ENCODE measurements around the gene EXT2.

Gene EXT2

GRCh38 chr11:44136176-44136945, 40.9 kb downstream of the EXT2 start:
- DNase-seq = no peak

- no peak for DNase-seq
These were observed 41.6 kb downstream of the EXT2 start for GRCh38 chr11:44137057-44137456.

- no peak for DNase-seq
These were observed 42.8 kb downstream of the EXT2 start for GRCh38 chr11:44138286-44138685.

GRCh38 chr11:44138980-44139379, 43.5 kb downstream of the EXT2 start:
- no peak for DNase-seq

- DNase-seq = no peak
These were observed 44.3 kb downstream of the EXT2 start for GRCh38 chr11:44139565-44140330.

GRCh38 chr11:44140372-44140771, 44.9 kb downstream of the EXT2 start:
- DNase-seq = no peak

- DNase-seq = no peak
These were observed 45.3 kb downstream of the EXT2 start for GRCh38 chr11:44140805-44141204.

GRCh38 chr11:44143987-44144909, 48.8 kb downstream of the EXT2 start:
- no peak for DNase-seq

- no peak for DNase-seq
These were observed 49.7 kb downstream of the EXT2 start for GRCh38 chr11:44145011-44145775.

GRCh38 chr11:44146931-44147330, 51.5 kb downstream of the EXT2 start:
- DNase-seq = no peak

- DNase-seq = no peak
These were observed 52.3 kb downstream of the EXT2 start for GRCh38 chr11:44147751-44148150.

GRCh38 chr11:44149651-44150050, 54.2 kb downstream of the EXT2 start:
- no peak for DNase-seq

- DNase-seq = no peak
These were observed 54.9 kb downstream of the EXT2 start for GRCh38 chr11:44150401-44150800.

- DNase-seq = no peak
These were observed 61.5 kb downstream of the EXT2 start for GRCh38 chr11:44157019-44157418.

- DNase-seq = no peak
These were observed 62.9 kb downstream of the EXT2 start for GRCh38 chr11:44158384-44158783.

- no peak for DNase-seq
These were observed 64.6 kb downstream of the EXT2 start for GRCh38 chr11:44159848-44160721.

GRCh38 chr11:44162004-44162403, 66.5 kb downstream of the EXT2 start:
- no peak for DNase-seq

GRCh38 chr11:44162662-44163061, 67.2 kb downstream of the EXT2 start:
- no peak for DNase-seq

GRCh38 chr11:44165432-44165831, 70.0 kb downstream of the EXT2 start:
- DNase-seq = no peak

GRCh38 chr11:44167046-44167445, 71.6 kb downstream of the EXT2 start:
- DNase-seq = no peak

- no peak for DNase-seq
These were observed 76.0 kb downstream of the EXT2 start for GRCh38 chr11:44171518-44171917.

Data from CD4-positive, alpha-beta T cell treated with Interleukin-17A for 1 hour (primary cell).